ENCODE measurements around the gene ARHGAP15. TPM values are rescaled to one million over a fixed set of nuclear protein-coding genes. Genes with fewer than 3 reads are reported as not detected.

Gene ARHGAP15
- total and polyA plus RNA-seq, 12 donors = 4.7 to 33.8 (median 10.4) TPM

DNA sequence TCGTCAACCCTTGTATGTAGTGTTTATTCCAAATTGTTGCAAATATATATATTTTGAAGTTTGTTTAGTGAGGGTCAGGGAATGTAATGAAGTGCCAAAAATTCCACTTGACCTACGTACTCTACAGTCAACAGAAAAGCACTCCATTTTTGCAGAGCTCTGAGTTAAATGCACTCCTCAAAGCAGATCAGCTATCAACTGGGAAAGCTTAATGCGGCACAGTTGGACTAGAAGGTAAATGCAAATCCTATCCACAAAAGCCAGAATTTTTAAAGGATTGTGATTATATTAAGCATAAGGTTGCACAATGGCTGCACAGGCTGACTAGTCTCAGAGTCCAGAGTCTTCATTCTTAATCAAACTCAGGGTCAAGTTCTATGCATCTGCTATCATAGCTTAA, 577.1 kb downstream of the ARHGAP15 start:
- H3K27me3 ChIP-seq = no peaks in the 10 kb centered on the region
- H3K4me3 ChIP-seq = no peak overlapping the region
- TF ChIP-seq, protein P1, sequence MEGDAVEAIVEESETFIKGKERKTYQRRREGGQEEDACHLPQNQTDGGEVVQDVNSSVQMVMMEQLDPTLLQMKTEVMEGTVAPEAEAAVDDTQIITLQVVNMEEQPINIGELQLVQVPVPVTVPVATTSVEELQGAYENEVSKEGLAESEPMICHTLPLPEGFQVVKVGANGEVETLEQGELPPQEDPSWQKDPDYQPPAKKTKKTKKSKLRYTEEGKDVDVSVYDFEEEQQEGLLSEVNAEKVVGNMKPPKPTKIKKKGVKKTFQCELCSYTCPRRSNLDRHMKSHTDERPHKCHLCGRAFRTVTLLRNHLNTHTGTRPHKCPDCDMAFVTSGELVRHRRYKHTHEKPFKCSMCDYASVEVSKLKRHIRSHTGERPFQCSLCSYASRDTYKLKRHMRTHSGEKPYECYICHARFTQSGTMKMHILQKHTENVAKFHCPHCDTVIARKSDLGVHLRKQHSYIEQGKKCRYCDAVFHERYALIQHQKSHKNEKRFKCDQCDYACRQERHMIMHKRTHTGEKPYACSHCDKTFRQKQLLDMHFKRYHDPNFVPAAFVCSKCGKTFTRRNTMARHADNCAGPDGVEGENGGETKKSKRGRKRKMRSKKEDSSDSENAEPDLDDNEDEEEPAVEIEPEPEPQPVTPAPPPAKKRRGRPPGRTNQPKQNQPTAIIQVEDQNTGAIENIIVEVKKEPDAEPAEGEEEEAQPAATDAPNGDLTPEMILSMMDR (IDR thresholded peaks at IDR 0.05) = no peak
- TF ChIP-seq POLR2A (IDR thresholded peaks at IDR 0.05) = no peak
- intact Hi-C loops (cut with DNase I) = no loop called here
- DNase-seq = no peak
- no peak overlapping the region for H3K27ac ChIP-seq
- H3K36me3 ChIP-seq (replicated peaks in 1 of 2) = no peaks in the 10 kb centered on the region
- WGBS, 4 donors = 86 to 88% (median 88%) methylated on average over 3 of the region's 3 CpGs
- H3K4me1 ChIP-seq (replicated peaks in 1 of 2) = no peaks in the 10 kb centered on the region
- no peaks in the 10 kb centered on the region for H3K9me3 ChIP-seq (replicated peaks in 1 of 3)

DNA sequence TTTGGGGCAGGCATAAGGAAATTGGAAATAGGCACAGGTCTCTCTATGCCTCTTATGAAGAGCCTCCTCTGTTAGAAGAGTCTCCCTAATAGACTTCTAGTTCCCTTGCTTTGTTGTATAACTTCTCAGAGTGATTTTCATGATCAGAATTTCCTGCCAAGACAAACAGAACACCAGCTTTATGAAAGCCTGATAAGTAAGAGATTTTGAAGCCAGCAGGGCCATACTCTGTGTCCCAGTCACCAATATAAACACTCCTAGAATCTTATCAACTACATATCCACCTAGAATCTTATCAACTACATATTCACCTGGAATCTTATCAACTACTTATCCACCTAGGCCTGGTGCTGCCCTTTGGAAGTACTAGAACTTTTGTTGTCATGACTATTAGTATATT, 579.5 kb downstream of the ARHGAP15 start:
- intact Hi-C loops (cut with DNase I) = no loop called here
- H3K4me3 ChIP-seq = no peak overlapping the region
- H3K27ac ChIP-seq = no peak overlapping the region
- no peak for DNase-seq
- no peaks in the 10 kb centered on the region for H3K9me3 ChIP-seq (replicated peaks in 1 of 3)
- no peaks in the 10 kb centered on the region for H3K4me1 ChIP-seq (replicated peaks in 1 of 2)
- TF ChIP-seq, protein P1 (IDR thresholded peaks at IDR 0.05) = no peak
- no peak for TF ChIP-seq POLR2A (IDR thresholded peaks at IDR 0.05)
- no peaks in the 10 kb centered on the region for H3K27me3 ChIP-seq
- no peaks in the 10 kb centered on the region for H3K36me3 ChIP-seq (replicated peaks in 1 of 2)

DNA sequence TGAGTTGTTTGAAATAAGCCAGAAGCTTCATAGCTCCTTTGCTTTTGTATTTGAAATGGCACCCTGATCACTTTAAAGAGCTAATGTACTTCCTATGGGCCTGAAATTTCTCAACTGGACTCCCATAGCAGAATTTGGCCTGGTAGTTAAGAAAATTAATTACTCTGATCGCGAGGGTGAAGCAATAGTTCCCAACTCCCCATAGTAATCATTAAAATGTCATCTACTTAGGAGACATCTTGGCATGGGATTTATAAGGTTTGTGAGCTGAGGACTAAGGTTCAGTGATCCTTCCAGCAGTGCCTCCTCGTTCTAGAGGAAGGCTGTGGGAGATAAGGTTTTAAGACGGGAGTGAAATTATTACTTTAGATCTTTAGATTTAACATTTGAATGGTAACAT, 581.0 kb downstream of the ARHGAP15 start:
- no peak overlapping the region for H3K4me3 ChIP-seq
- H3K27me3 ChIP-seq = no peaks in the 10 kb centered on the region
- no peaks in the 10 kb centered on the region for H3K4me1 ChIP-seq (replicated peaks in 1 of 2)
- no peaks in the 10 kb centered on the region for H3K9me3 ChIP-seq (replicated peaks in 1 of 3)
- H3K27ac ChIP-seq = no peak overlapping the region
- 74 to 84% (median 79%) methylated on average over 4 of the region's 4 CpGs for WGBS, 4 donors
- no peaks in the 10 kb centered on the region for H3K36me3 ChIP-seq (replicated peaks in 1 of 2)
- TF ChIP-seq POLR2A (IDR thresholded peaks at IDR 0.05) = no peak
- TF ChIP-seq, protein P1 (IDR thresholded peaks at IDR 0.05) = no peak
- intact Hi-C loops (cut with DNase I) = no loop called here
- DNase-seq = no peak

GRCh38 chr2:143710879-143711278, 581.7 kb downstream of the ARHGAP15 start:
- TF ChIP-seq, protein P1 (IDR thresholded peaks at IDR 0.05) = no peak
- TF ChIP-seq POLR2A (IDR thresholded peaks at IDR 0.05) = no peak
- H3K36me3 ChIP-seq (replicated peaks in 1 of 2) = no peaks in the 10 kb centered on the region
- no peaks in the 10 kb centered on the region for H3K9me3 ChIP-seq (replicated peaks in 1 of 3)
- no peaks in the 10 kb centered on the region for H3K4me1 ChIP-seq (replicated peaks in 1 of 2)
- intact Hi-C loops (cut with DNase I) = no loop called here
- H3K27me3 ChIP-seq = no peaks in the 10 kb centered on the region
- H3K4me3 ChIP-seq = no peak overlapping the region
- no peak overlapping the region for H3K27ac ChIP-seq
- no peak for DNase-seq
- WGBS, 4 donors = 92 to 96% (median 93%) methylated on average over 2 of the region's 2 CpGs

Measured in adrenal gland (tissue), 12 donors.